GM23338 (cell line): ENCODE results near the gene DNAAF3. TPM values are rescaled to one million over a fixed set of nuclear protein-coding genes. Genes with fewer than 3 reads are reported as not detected.
"Not testable (repeated sequence)": the region's sequence is repeated elsewhere in the genome, so short reads cannot be mapped to it uniquely, and the experiment has no call there.

Source experiments
- ATAC-seq: fragments of 200-7000 bp; cut with Tn5 transposase; 3 replicates; pipeline ENCODE4 v1.9.1; 2020
- DNase-seq: peaks from one replicate; pipeline ENCODE4 v3.0.0-alpha.2; 2015; ENCODE audit warnings: low spot score
- H2AFZ ChIP-seq: fragments of 200-600 bp; sonication (generic); 2 replicates; pipeline ENCODE4 v1.8.0; 2016; ENCODE audit warnings: antibody characterized with exemption, mild to moderate bottlenecking, moderate library complexity
- H3F3A ChIP-seq: fragments of 200-600 bp; sonication (generic); replicated peaks from 2 replicates; pipeline ENCODE4 v1.8.0; 2017; ENCODE audit warnings: antibody characterized with exemption, mixed run types, low read depth
- H3K27ac ChIP-seq: fragments of 200-600 bp; sonication (generic); 2 replicates; pipeline ENCODE4 v1.6.1; 2016; ENCODE audit warnings: low read depth
- H3K27me3 ChIP-seq: fragments of 200-600 bp; sonication (generic); 2 replicates; pipeline ENCODE4 v1.8.0; 2016; ENCODE audit warnings: mild to moderate bottlenecking, mixed run types, moderate library complexity; ENCODE audit not compliant: insufficient read depth
- H3K36me3 ChIP-seq: fragments of 200-600 bp; sonication (generic); 2 replicates; pipeline ENCODE4 v1.8.0; 2016; ENCODE audit warnings: mild to moderate bottlenecking; ENCODE audit not compliant: insufficient read depth
- H3K4me1 ChIP-seq: fragments of 200-600 bp; sonication (generic); 2 replicates; pipeline ENCODE4 v1.8.0; 2016; ENCODE audit warnings: mild to moderate bottlenecking, moderate library complexity; ENCODE audit not compliant: insufficient read depth
- H3K4me2 ChIP-seq: fragments of 200-600 bp; sonication (generic); 2 replicates; pipeline ENCODE4 v1.7.1; 2017; ENCODE audit warnings: mixed run types
- H3K4me3 ChIP-seq: fragments of 200-600 bp; sonication (generic); 2 replicates; pipeline ENCODE4 v1.6.1; 2016; ENCODE audit warnings: mixed run types
- H3K79me2 ChIP-seq: fragments of 200-600 bp; sonication (generic); replicated peaks from 2 replicates; pipeline ENCODE4 v1.8.0; 2017; ENCODE audit warnings: mild to moderate bottlenecking; ENCODE audit not compliant: insufficient read depth
- H3K9me2 ChIP-seq: fragments of 200-600 bp; sonication (generic); 2 replicates; pipeline ENCODE4 v1.8.0; 2017; ENCODE audit not compliant: insufficient read depth
- H4K20me1 ChIP-seq: fragments of 200-600 bp; sonication (generic); replicated peaks from 2 replicates; pipeline ENCODE4 v1.8.0; 2017; ENCODE audit warnings: mild to moderate bottlenecking; ENCODE audit not compliant: insufficient read depth
- H3K27ac Mint-ChIP-seq: 2 replicates; pipeline ENCODE4 v1.8.0; 2020; ENCODE audit warnings: inconsistent platforms, mild to moderate bottlenecking, moderate library complexity, mixed read lengths
- H3K27me3 Mint-ChIP-seq: 3 replicates; pipeline ENCODE4 v1.8.0; 2022; ENCODE audit warnings: low read depth, mild to moderate bottlenecking, moderate library complexity, mixed read lengths, inconsistent platforms; ENCODE audit not compliant: insufficient read depth, poor library complexity
- H3K36me3 Mint-ChIP-seq: 3 replicates; pipeline ENCODE4 v1.8.0; 2021; ENCODE audit warnings: low read depth, mild to moderate bottlenecking, inconsistent platforms, moderate library complexity, mixed read lengths
- H3K4me1 Mint-ChIP-seq: 3 replicates; pipeline ENCODE4 v1.8.0; 2020; ENCODE audit warnings: mild to moderate bottlenecking, inconsistent platforms, mixed read lengths
- H3K4me3 Mint-ChIP-seq: 3 replicates; pipeline ENCODE4 v1.8.0; 2021; ENCODE audit warnings: moderate library complexity, mild to moderate bottlenecking, inconsistent platforms, mixed read lengths
- H3K9me3 Mint-ChIP-seq: 3 replicates; pipeline ENCODE4 v1.8.0; 2020; ENCODE audit warnings: moderate library complexity, mild to moderate bottlenecking, inconsistent platforms, mixed read lengths
- CTCF ChIP-seq, 2 experiments: fragments of 200-600 bp in 1 of 2; sonication (generic) in 1 of 2; conservative IDR thresholded peaks; 2 replicates each; pipeline versions ENCODE4 v1.5.1 to v1.6.1; 2016 to 2017; ENCODE audit warnings: antibody characterized with exemption in 2 of 2, low read depth in 2 of 2, mild to moderate bottlenecking in 2 of 2, moderate library complexity in 1 of 2
- JUNB ChIP-seq: IDR thresholded peaks from one replicate; pipeline ENCODE4 v1.6.1; 2016; ENCODE audit warnings: antibody characterized with exemption; ENCODE audit not compliant: unreplicated experiment
- STAT1 ChIP-seq: IDR thresholded peaks from one replicate; pipeline ENCODE4 v1.6.1; 2016; ENCODE audit warnings: antibody characterized with exemption; ENCODE audit not compliant: unreplicated experiment
- ZNF114 ChIP-seq: fragments of 250-450 bp; sonication (Bioruptor Pico); IDR thresholded peaks from 2 replicates; pipeline ENCODE4 v1.5.0; 2020; ENCODE audit warnings: mild to moderate bottlenecking, moderate library complexity
- polyA plus RNA-seq: library from polyadenylated mRNA; unstranded; fragments of >200 nt; fragmentation: Nextera tagmentation; extraction: Ambion mirVana; gene quantifications from 2 replicates; pipeline ENCODE4 v1.2.1, GENCODE V29; 2016
- total RNA-seq: library from RNA; depleted of rRNA; stranded (reverse); fragments of >200 nt; shearing (Covaris generic); gene quantifications from 2 replicates; pipeline ENCODE4 v1.2.3, GENCODE V29; 2014
- TF ChIP-seq, protein P1 (sequence below): fragments of 250-450 bp; sonication (Bioruptor Pico); IDR thresholded peaks from 2 replicates; pipeline ENCODE4 v1.5.0; 2020; ENCODE audit warnings: mild to moderate bottlenecking, moderate library complexity

Gene DNAAF3
- total and polyA plus RNA-seq, 2 experiments from 2014 or later = 8.5 to 9.0 TPM

DNA sequence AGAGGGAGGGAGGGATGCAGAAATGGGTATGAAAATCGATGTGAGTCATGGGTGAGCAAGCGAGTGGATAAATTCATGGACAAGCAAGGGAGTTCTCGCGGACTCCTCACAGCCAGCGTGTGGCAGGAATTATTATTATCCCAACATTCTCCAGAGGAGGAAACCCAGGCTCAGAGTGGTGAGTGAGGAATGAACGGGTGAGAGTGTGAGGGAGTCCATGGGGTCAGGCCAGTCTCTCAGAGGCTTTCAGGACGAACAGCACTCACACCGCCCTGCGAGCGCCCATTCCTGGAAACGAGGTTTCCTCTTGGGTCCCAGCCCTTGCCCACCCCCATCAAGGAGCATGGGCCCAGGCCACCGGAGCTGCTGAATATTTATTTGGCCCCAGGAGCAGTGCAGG lies 6.3 kb upstream of the DNAAF3 start (continued):
- TF ChIP-seq ZNF114 (no peak), JUNB (no peak)
- TF ChIP-seq, protein P1, sequence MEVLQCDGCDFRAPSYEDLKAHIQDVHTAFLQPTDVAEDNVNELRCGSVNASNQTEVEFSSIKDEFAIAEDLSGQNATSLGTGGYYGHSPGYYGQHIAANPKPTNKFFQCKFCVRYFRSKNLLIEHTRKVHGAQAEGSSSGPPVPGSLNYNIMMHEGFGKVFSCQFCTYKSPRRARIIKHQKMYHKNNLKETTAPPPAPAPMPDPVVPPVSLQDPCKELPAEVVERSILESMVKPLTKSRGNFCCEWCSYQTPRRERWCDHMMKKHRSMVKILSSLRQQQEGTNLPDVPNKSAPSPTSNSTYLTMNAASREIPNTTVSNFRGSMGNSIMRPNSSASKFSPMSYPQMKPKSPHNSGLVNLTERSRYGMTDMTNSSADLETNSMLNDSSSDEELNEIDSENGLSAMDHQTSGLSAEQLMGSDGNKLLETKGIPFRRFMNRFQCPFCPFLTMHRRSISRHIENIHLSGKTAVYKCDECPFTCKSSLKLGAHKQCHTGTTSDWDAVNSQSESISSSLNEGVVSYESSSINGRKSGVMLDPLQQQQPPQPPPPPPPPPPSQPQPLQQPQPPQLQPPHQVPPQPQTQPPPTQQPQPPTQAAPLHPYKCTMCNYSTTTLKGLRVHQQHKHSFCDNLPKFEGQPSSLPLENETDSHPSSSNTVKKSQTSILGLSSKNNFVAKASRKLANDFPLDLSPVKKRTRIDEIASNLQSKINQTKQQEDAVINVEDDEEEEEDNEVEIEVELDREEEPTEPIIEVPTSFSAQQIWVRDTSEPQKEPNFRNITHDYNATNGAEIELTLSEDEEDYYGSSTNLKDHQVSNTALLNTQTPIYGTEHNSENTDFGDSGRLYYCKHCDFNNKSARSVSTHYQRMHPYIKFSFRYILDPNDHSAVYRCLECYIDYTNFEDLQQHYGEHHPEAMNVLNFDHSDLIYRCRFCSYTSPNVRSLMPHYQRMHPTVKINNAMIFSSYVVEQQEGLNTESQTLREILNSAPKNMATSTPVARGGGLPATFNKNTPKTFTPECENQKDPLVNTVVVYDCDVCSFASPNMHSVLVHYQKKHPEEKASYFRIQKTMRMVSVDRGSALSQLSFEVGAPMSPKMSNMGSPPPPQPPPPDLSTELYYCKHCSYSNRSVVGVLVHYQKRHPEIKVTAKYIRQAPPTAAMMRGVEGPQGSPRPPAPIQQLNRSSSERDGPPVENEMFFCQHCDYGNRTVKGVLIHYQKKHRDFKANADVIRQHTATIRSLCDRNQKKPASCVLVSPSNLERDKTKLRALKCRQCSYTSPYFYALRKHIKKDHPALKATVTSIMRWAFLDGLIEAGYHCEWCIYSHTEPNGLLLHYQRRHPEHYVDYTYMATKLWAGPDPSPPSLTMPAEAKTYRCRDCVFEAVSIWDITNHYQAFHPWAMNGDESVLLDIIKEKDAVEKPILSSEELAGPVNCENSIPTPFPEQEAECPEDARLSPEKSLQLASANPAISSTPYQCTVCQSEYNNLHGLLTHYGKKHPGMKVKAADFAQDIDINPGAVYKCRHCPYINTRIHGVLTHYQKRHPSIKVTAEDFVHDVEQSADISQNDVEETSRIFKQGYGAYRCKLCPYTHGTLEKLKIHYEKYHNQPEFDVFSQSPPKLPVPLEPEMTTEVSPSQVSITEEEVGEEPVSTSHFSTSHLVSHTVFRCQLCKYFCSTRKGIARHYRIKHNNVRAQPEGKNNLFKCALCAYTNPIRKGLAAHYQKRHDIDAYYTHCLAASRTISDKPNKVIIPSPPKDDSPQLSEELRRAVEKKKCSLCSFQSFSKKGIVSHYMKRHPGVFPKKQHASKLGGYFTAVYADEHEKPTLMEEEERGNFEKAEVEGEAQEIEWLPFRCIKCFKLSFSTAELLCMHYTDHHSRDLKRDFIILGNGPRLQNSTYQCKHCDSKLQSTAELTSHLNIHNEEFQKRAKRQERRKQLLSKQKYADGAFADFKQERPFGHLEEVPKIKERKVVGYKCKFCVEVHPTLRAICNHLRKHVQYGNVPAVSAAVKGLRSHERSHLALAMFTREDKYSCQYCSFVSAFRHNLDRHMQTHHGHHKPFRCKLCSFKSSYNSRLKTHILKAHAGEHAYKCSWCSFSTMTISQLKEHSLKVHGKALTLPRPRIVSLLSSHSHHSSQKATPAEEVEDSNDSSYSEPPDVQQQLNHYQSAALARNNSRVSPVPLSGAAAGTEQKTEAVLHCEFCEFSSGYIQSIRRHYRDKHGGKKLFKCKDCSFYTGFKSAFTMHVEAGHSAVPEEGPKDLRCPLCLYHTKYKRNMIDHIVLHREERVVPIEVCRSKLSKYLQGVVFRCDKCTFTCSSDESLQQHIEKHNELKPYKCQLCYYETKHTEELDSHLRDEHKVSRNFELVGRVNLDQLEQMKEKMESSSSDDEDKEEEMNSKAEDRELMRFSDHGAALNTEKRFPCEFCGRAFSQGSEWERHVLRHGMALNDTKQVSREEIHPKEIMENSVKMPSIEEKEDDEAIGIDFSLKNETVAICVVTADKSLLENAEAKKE (CRISPR knock-in tag) = no peak

DNA sequence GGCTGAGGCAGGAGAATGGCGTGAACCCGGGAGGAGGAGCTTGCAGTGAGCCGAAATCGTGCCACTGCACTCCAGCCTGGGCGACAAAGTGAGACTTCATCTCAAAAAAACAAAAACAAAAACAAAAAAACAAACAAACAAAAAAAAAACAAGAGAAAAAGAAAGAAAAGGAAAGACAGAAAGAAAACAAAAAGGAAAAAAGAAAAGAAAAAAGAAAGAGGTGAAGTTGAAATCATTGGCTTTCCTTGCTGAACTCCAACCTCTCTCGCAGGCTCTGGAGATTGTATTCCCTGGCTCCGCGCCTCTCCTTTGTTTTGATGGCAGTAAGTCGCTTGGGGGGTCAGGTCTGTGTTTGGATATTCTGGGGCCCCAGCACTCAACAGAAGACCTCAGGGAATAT lies 5.9 kb upstream of the DNAAF3 start:
- peak overlapping the region; percentile 77 for H3K4me3 Mint-ChIP-seq
- Histone ChIP-seq H3K27me3 (peaks cover 73% of the 10 kb centered on the region), H3K4me3 (peak overlapping the region; percentile 85), H3K4me2 (peak overlapping the region; percentile 96), H3F3A (peaks cover 15% of the 10 kb centered on the region; the same call in 1 of the 2 replicates), H2AFZ (peak overlapping the region; percentile 97)
- H3K4me1 ChIP-seq, H4K20me1 ChIP-seq, H3K27ac ChIP-seq, H3K9me3 Mint-ChIP-seq, H3K36me3 ChIP-seq, H3K36me3 Mint-ChIP-seq, ATAC-seq, DNase-seq, H3K27ac Mint-ChIP-seq, H3K9me2 ChIP-seq, H3K79me2 ChIP-seq: not testable (repeated sequence)
- peaks cover 22% of the 10 kb centered on the region for H3K4me1 Mint-ChIP-seq
- H3K27me3 Mint-ChIP-seq = peaks cover 31% of the 10 kb centered on the region

DNA sequence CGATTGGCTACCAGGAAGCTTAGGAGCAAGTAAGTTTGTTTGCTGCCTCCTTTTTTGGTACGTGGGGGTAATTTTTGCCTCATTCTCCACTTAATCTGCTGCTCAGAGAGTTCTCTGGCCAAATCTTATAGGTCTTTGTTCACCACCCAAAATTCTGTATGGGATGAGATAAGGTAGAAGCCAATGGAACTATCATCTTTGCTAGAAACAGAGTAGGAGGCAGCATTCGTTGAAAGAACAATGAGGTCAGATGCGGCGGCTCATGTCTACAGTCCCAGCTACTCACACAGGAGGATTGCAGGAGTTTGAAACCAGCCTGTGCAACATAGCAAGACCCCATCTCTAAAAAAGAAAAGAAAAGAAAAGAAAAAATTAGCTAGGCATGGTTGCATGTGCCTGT lies 5.0 kb upstream of the DNAAF3 start:
- Mint-ChIP-seq H3K4me3 (peak overlapping the region; percentile 10; the same call in 1 of the 3 replicates), H3K27ac (no peak overlapping the region), H3K36me3 (no peaks in the 10 kb centered on the region; the same call in 2 of the 3 replicates), H3K4me1 (peaks cover 21% of the 10 kb centered on the region; the same call in 2 of the 3 replicates), H3K27me3 (peaks cover 33% of the 10 kb centered on the region), H3K9me3 (peaks cover 6% of the 10 kb centered on the region; the same call in 2 of the 3 replicates)
- Histone ChIP-seq H3K79me2 (no peaks in the 10 kb centered on the region), H3K36me3 (no peaks in the 10 kb centered on the region), H3K4me3 (no peak overlapping the region), H3F3A (peaks cover 15% of the 10 kb centered on the region; the same call in 1 of the 2 replicates), H4K20me1 (no peaks in the 10 kb centered on the region), H3K27ac (no peak overlapping the region), H3K27me3 (peaks cover 64% of the 10 kb centered on the region), H3K9me2 (0 out of 2 replicates have a peak, but pooled peaks cover 3% of the 10 kb centered on the region), H3K4me1 (peaks cover 9% of the 10 kb centered on the region; the same call in 1 of the 2 replicates), H2AFZ (no peak overlapping the region), H3K4me2 (no peak overlapping the region)
- no peak for DNase-seq
- no peak for ATAC-seq
- no peak for TF ChIP-seq STAT1
- no peak for TF ChIP-seq CTCF (conservative IDR thresholded peaks at IDR 0.05; ENCODE audit: low read depth in 2 of 2)
